GM21737 (cell line): ENCODE results near the gene RABEP2.
A peak's percentile ranks its signal among the peaks of the same experiment; 100 is the strongest.
"Not testable (repeated sequence)": the region's sequence is repeated elsewhere in the genome, so short reads cannot be mapped to it uniquely, and the experiment has no call there.

Experiments
- ATAC-seq: cut with Tn5 transposase; IDR thresholded peaks from one replicate; pipeline ENCODE4 v1.9.1; 2021; ENCODE audit warnings: mild to moderate bottlenecking, moderate library complexity; ENCODE audit not compliant: unreplicated experiment

Gene RABEP2

GRCh38 chr16:28879841-28880588 is 45.0 kb downstream of the RABEP2 start:
- peak; percentile 66 for ATAC-seq

- peak; percentile 14 for ATAC-seq
Measured at GRCh38 chr16:28879261-28879840, 45.7 kb downstream of the RABEP2 start.

GRCh38 chr16:28878083-28878926 is 46.7 kb downstream of the RABEP2 start, which contains the start of gene ATP2A1:
Gene ATP2A1, plus strand, starts transcription at chr16:28878488. Its CDS starts 184 bp downstream, at chr16:28878672.
- no peak for ATAC-seq

GRCh38 chr16:28877655-28878000 is 47.4 kb downstream of the RABEP2 start:
- no peak for ATAC-seq

GRCh38 chr16:28876973-28877654 is 47.9 kb downstream of the RABEP2 start:
- no peak for ATAC-seq

- no peak for ATAC-seq
Measured at GRCh38 chr16:28876019-28876659, 48.9 kb downstream of the RABEP2 start.

- no peak for ATAC-seq
Measured at GRCh38 chr16:28875134-28876018, 49.7 kb downstream of the RABEP2 start.

GRCh38 chr16:28874406-28874805 is 50.6 kb downstream of the RABEP2 start:
- no peak for ATAC-seq

- no peak for ATAC-seq
Measured at GRCh38 chr16:28873543-28874201, 51.4 kb downstream of the RABEP2 start.

GRCh38 chr16:28872952-28873351 is 52.1 kb downstream of the RABEP2 start:
- ATAC-seq: no peak

- no peak for ATAC-seq
Measured at GRCh38 chr16:28869201-28869600, 55.8 kb downstream of the RABEP2 start.

GRCh38 chr16:28867646-28868045 is 57.4 kb downstream of the RABEP2 start:
- ATAC-seq: not testable (repeated sequence)

- no peak for ATAC-seq
Measured at GRCh38 chr16:28867241-28867640, 57.8 kb downstream of the RABEP2 start.

- ATAC-seq: no peak
Measured at GRCh38 chr16:28866454-28866804, 58.6 kb downstream of the RABEP2 start.

GRCh38 chr16:28865722-28866453 is 59.1 kb downstream of the RABEP2 start:
- ATAC-seq: no peak

- no peak for ATAC-seq
Measured at GRCh38 chr16:28865001-28865688, 59.9 kb downstream of the RABEP2 start.

GRCh38 chr16:28863929-28864793 is 60.9 kb downstream of the RABEP2 start:
- ATAC-seq: peak; percentile 4
